H1 (cell line): ENCODE results near the gene C7orf57. TPM values are rescaled to one million over a fixed set of nuclear protein-coding genes. Genes with fewer than 3 reads are reported as not detected.
"Not testable (repeated sequence)": the region's sequence is repeated elsewhere in the genome, so short reads cannot be mapped to it uniquely, and the experiment has no call there.

Source experiments
- CTCF ChIA-PET: fragments of 300-600 bp; sonication (Branson Sonifier 250); formaldehyde crosslinking; loops from one replicate; lab custom pipeline; 2021; ENCODE audit not compliant: partially characterized antibody; lab: Charles Lee
- POLR2A ChIA-PET: fragments of 300-600 bp; sonication (Branson Sonifier 250); formaldehyde crosslinking; loops from one replicate; lab custom pipeline; 2021; ENCODE audit warnings: inconsistent platforms; ENCODE audit not compliant: partially characterized antibody; lab: Charles Lee
- DNase-seq, 2 experiments: peaks; one replicate each; pipeline versions ENCODE4 v3.0.0 to v3.0.0-alpha.2; 2010 to 2022; ENCODE audit warnings: low spot score in 2 of 2, low read depth in 1 of 2, mixed read lengths in 1 of 2
- FAIRE-seq: peaks from 2 replicates; lab custom pipeline; 2011; peaks lifted over from hg19 to GRCh38; lab: Jason Lieb, UNC
- H2AFZ ChIP-seq: 2 replicates; pipeline ENCODE4 v1.8.1; 2012; ENCODE audit warnings: low read length, inconsistent platforms
- H2AK5ac ChIP-seq: 2 replicates; pipeline ENCODE4 v1.6.1; 2013; ENCODE audit warnings: low read depth, low read length
- H2BK120ac ChIP-seq: replicated peaks from 2 replicates; pipeline ENCODE3; 2013; ENCODE audit warnings: low read depth, low read length, inconsistent platforms
- H2BK12ac ChIP-seq: 2 replicates; pipeline ENCODE4 v1.6.1; 2013; ENCODE audit warnings: low read depth, low read length
- H2BK15ac ChIP-seq: 2 replicates; pipeline ENCODE4 v1.6.1; 2013; ENCODE audit warnings: low read length
- H2BK20ac ChIP-seq: 2 replicates; pipeline ENCODE4 v1.6.1; 2013; ENCODE audit warnings: low read length
- H2BK5ac ChIP-seq: 2 replicates; pipeline ENCODE4 v1.6.1; 2013; ENCODE audit warnings: low read depth, low read length
- H3K14ac ChIP-seq: 2 replicates; pipeline ENCODE4 v1.6.1; 2013; ENCODE audit warnings: inconsistent platforms; ENCODE audit not compliant: insufficient read length
- H3K18ac ChIP-seq: 2 replicates; pipeline ENCODE4 v1.6.1; 2013; ENCODE audit warnings: low read length; ENCODE audit errors: extremely low read depth
- H3K23ac ChIP-seq: 2 replicates; pipeline ENCODE4 v1.6.1; 2013; ENCODE audit warnings: inconsistent platforms; ENCODE audit not compliant: insufficient read length
- H3K23me2 ChIP-seq: 2 replicates; pipeline ENCODE4 v1.6.1; 2013; ENCODE audit warnings: low read depth, low read length
- H3K27ac ChIP-seq: 2 replicates; pipeline ENCODE4 v1.6.1; 2011; ENCODE audit warnings: low read depth, low read length, inconsistent platforms
- H3K27me3 ChIP-seq, 4 experiments: replicated peaks in 1 of 4; 1 replicate in 1 of 4; 2 replicates in 3 of 4; pipeline versions ENCODE4 v1.6.1 to v1.8.1; 2011 to 2013; ENCODE audit warnings: low read length in 3 of 4, mild to moderate bottlenecking in 3 of 4, inconsistent platforms in 2 of 4, mixed read lengths in 2 of 4, moderate library complexity in 1 of 4; ENCODE audit not compliant: control insufficient read depth in 3 of 4, insufficient read depth in 3 of 4; ENCODE audit errors: extremely low read depth in 1 of 4
- H3K36me3 ChIP-seq, 4 experiments: 2 replicates each; pipeline versions ENCODE4 v1.6.1 to v1.8.1; 2011 to 2013; ENCODE audit warnings: mild to moderate bottlenecking in 4 of 4, low read length in 3 of 4, moderate library complexity in 2 of 4, control low read depth in 1 of 4, inconsistent platforms in 1 of 4; ENCODE audit not compliant: insufficient read depth in 4 of 4, control insufficient read depth in 2 of 4
- H3K4ac ChIP-seq: replicated peaks from 2 replicates; pipeline ENCODE3; 2013; ENCODE audit warnings: low read length, low read depth, mixed read lengths, inconsistent platforms; ENCODE audit not compliant: insufficient read length
- H3K4me1 ChIP-seq, 4 experiments: replicated peaks in 1 of 4; 1 replicate in 1 of 4; 2 replicates in 3 of 4; pipeline versions ENCODE4 v1.6.1 to v1.8.1; 2011 to 2013; ENCODE audit warnings: low read length in 3 of 4, inconsistent platforms in 2 of 4, mixed read lengths in 1 of 4; ENCODE audit not compliant: insufficient read depth in 4 of 4, control insufficient read depth in 3 of 4
- H3K4me2 ChIP-seq, 2 experiments: 2 replicates each; pipeline versions ENCODE4 v1.6.1 to v1.8.1; 2011 to 2013; ENCODE audit warnings: low read depth in 2 of 2, low read length in 2 of 2, control low read depth in 1 of 2, inconsistent platforms in 1 of 2, mild to moderate bottlenecking in 1 of 2; ENCODE audit not compliant: insufficient read depth in 1 of 2
- H3K4me3 ChIP-seq, 4 experiments: fragments of 200-600, 300-600 bp in 1 of 4; sonication (generic), shearing (Covaris generic), sonication (Bioruptor Twin) in 1 of 4; 2 replicates each; pipeline versions ENCODE4 v1.5.1 to v1.8.1; 2011 to 2016; ENCODE audit warnings: low read length in 4 of 4, low read depth in 3 of 4, control low read depth in 2 of 4, inconsistent platforms in 2 of 4, mild to moderate bottlenecking in 2 of 4, mixed read lengths in 1 of 4, moderate library complexity in 1 of 4; ENCODE audit not compliant: insufficient read depth in 2 of 4; ENCODE audit errors: extremely low read depth in 1 of 4
- H3K56ac ChIP-seq: replicated peaks from 2 replicates; pipeline ENCODE3; 2013; ENCODE audit warnings: low read depth, mild to moderate bottlenecking, mixed read lengths, low read length, inconsistent platforms; ENCODE audit not compliant: insufficient read length
- H3K79me1 ChIP-seq: 2 replicates; pipeline ENCODE4 v1.6.1; 2013; ENCODE audit warnings: low read depth, low read length, control low read depth
- H3K79me2 ChIP-seq, 2 experiments: 2 replicates each; pipeline versions ENCODE4 v1.6.1 to v1.8.1; 2012 to 2013; ENCODE audit warnings: low read length in 2 of 2, mild to moderate bottlenecking in 2 of 2, inconsistent platforms in 1 of 2; ENCODE audit not compliant: insufficient read depth in 2 of 2, control insufficient read depth in 1 of 2
- H3K9ac ChIP-seq, 4 experiments: replicated peaks in 1 of 4; 1 replicate in 1 of 4; 2 replicates in 3 of 4; pipeline versions ENCODE4 v1.6.1 to v1.8.1; 2011 to 2013; ENCODE audit warnings: low read depth in 3 of 4, low read length in 3 of 4, control low read depth in 2 of 4, mild to moderate bottlenecking in 2 of 4, moderate library complexity in 2 of 4, inconsistent platforms in 1 of 4; ENCODE audit errors: extremely low read depth in 1 of 4
- H3K9me3 ChIP-seq, 2 experiments: 2 replicates each; pipeline versions ENCODE4 v1.6.1 to v1.8.1; 2012 to 2013; ENCODE audit warnings: mild to moderate bottlenecking in 2 of 2, moderate library complexity in 2 of 2, control low read depth in 1 of 2, inconsistent platforms in 1 of 2, low read depth in 1 of 2, low read length in 1 of 2, mixed read lengths in 1 of 2; ENCODE audit not compliant: insufficient read depth in 2 of 2
- H4K20me1 ChIP-seq, 2 experiments: replicated peaks in 1 of 2; 2 replicates each; pipeline versions ENCODE3 to v1.8.1; 2011 to 2013; ENCODE audit warnings: inconsistent platforms in 2 of 2, low read length in 2 of 2, mild to moderate bottlenecking in 1 of 2; ENCODE audit not compliant: insufficient read depth in 2 of 2, control insufficient read depth in 1 of 2
- H4K5ac ChIP-seq: 2 replicates; pipeline ENCODE4 v1.6.1; 2013; ENCODE audit warnings: low read length, low read depth, mixed read lengths, inconsistent platforms; ENCODE audit not compliant: insufficient read length
- H4K8ac ChIP-seq: 2 replicates; pipeline ENCODE4 v1.8.0; 2013; ENCODE audit warnings: mild to moderate bottlenecking, moderate library complexity, low read length, inconsistent platforms; ENCODE audit not compliant: insufficient read depth; ENCODE audit errors: extremely low read depth
- H4K91ac ChIP-seq: replicated peaks from 2 replicates; pipeline ENCODE3; 2013; ENCODE audit warnings: low read length, mixed read lengths, inconsistent platforms; ENCODE audit not compliant: insufficient read length
- polyA plus RNA-seq, 7 experiments: library from polyadenylated mRNA; depleted of rRNA in 3 of 7; stranded (reverse) in 5 of 7; unstranded in 2 of 7; fragments of >200 nt in 5 of 7; fragments of 200-250 nt in 2 of 7; gene quantifications; 1 replicate in 5 of 7; 2 replicates in 1 of 7; 4 replicates in 1 of 7; pipeline versions ENCODE4 v1.2.1 to v1.2.3, GENCODE V29; 2011 to 2013; ENCODE audit warnings: missing spikeins in 2 of 7, mixed read lengths in 2 of 7
- total RNA-seq: library from RNA; stranded (reverse); fragmentation: NEBNext Ultra II Directional; extraction: Animal tissue kit (Norgen Biotek cat#: 25700); gene quantifications from 2 replicates; pipeline ENCODE4 v1.2.1, GENCODE V29; 2021

The C7orf57 gene
- total and polyA plus RNA-seq, 2 of the 8 experiments (the other 6 are each of a cell fraction or from before 2014, with no cell fraction given), result 0.08 to 0.56 TPM

GRCh38 chr7:48082378-48082777 lies 47.0 kb downstream of the C7orf57 start:
- H4K20me1 ChIP-seq, H2BK20ac ChIP-seq, H3K9me3 ChIP-seq, H3K14ac ChIP-seq, H3K4me2 ChIP-seq, H3K23me2 ChIP-seq, H4K8ac ChIP-seq, H3K4me1 ChIP-seq, H3K79me2 ChIP-seq, DNase-seq, H3K27me3 ChIP-seq, H2AFZ ChIP-seq, H3K9ac ChIP-seq, H3K36me3 ChIP-seq, H4K91ac ChIP-seq, FAIRE-seq, H2BK12ac ChIP-seq, H3K79me1 ChIP-seq, POLR2A ChIA-PET, H3K27ac ChIP-seq, H3K56ac ChIP-seq, H2AK5ac ChIP-seq, H3K4me3 ChIP-seq, H2BK15ac ChIP-seq, H2BK5ac ChIP-seq, H3K18ac ChIP-seq, H3K4ac ChIP-seq, H3K23ac ChIP-seq, H4K5ac ChIP-seq, H2BK120ac ChIP-seq: not testable (repeated sequence)
- CTCF ChIA-PET, result interaction anchor here (1.3 to 2.7 kb wide), 2 partner anchors 28 to 94 kb away, joined by 3 to 10 read pairs; no protein-coding TSS in a partner anchor
